ENCODE data around the gene SLC26A5. TPM values are rescaled to one million over a fixed set of nuclear protein-coding genes. Genes with fewer than 3 reads are reported as not detected.

SLC26A5 gene
- total and polyA plus RNA-seq, 2 donors (not counting 1 experiment from before 2014, with no cell fraction given), result not detected

DNA sequence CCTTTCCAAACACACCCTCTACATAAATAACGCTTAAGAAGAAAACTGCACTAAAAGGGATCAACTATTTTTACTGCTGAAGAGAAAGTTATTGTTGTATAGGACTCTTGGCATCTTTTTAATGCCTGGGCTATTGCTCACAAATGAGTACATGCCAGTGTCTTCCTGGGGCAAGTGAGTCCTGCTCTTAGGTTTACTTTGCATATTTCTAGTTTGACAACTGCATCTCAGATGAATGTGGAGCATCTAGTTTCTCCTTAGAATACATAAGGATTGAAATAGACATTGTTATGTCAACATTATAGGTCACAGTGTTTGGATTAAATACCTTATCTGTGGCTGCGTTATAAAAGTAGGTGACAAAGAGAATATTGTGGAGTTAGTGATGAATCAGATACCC, 54.0 kb downstream of the SLC26A5 start:
- no peak overlapping the region for H3K9ac ChIP-seq (ENCODE audit: insufficient read depth, low read length)
- H3K27ac ChIP-seq (ENCODE audit: insufficient read depth, low read length), result no peak overlapping the region
- no peaks in the 10 kb centered on the region for H4K20me1 ChIP-seq (ENCODE audit: control insufficient read depth, extremely low read depth, insufficient read depth, low read length)
- no peaks in the 10 kb centered on the region for H3K36me3 ChIP-seq (ENCODE audit: control insufficient read depth, insufficient read depth, low read length)
- H3K4me3 ChIP-seq (replicated peaks in 1 of 4; ENCODE audit: control extremely low read depth in 1 of 4, insufficient read depth in 1 of 4, low read depth in 3 of 4, low read length in 4 of 4), result no peak overlapping the region
- H3K9me3 ChIP-seq (ENCODE audit: control insufficient read depth, insufficient read depth, low read depth, low read length), result no peaks in the 10 kb centered on the region
- peak in 1 of 2 donors; percentile 3 for DNase-seq (ENCODE audit: low read depth in 2 of 2)
- no peak overlapping the region for H2AFZ ChIP-seq (ENCODE audit: low read length)
- no peak for TF ChIP-seq EZH2 (IDR thresholded peaks at IDR 0.05; ENCODE audit: low read length, missing control alignments)
- TF ChIP-seq, protein P1, sequence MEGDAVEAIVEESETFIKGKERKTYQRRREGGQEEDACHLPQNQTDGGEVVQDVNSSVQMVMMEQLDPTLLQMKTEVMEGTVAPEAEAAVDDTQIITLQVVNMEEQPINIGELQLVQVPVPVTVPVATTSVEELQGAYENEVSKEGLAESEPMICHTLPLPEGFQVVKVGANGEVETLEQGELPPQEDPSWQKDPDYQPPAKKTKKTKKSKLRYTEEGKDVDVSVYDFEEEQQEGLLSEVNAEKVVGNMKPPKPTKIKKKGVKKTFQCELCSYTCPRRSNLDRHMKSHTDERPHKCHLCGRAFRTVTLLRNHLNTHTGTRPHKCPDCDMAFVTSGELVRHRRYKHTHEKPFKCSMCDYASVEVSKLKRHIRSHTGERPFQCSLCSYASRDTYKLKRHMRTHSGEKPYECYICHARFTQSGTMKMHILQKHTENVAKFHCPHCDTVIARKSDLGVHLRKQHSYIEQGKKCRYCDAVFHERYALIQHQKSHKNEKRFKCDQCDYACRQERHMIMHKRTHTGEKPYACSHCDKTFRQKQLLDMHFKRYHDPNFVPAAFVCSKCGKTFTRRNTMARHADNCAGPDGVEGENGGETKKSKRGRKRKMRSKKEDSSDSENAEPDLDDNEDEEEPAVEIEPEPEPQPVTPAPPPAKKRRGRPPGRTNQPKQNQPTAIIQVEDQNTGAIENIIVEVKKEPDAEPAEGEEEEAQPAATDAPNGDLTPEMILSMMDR (conservative IDR thresholded peaks at IDR 0.05 in 1 of 2, IDR thresholded peaks at IDR 0.05 in 1 of 2; ENCODE audit: low read depth in 1 of 2, low read length in 2 of 2), result no peak
- H3K79me2 ChIP-seq (ENCODE audit: control insufficient read depth, insufficient read depth, low read length), result no peaks in the 10 kb centered on the region
- no peaks in the 10 kb centered on the region for H3K27me3 ChIP-seq (ENCODE audit: control insufficient read depth, insufficient read depth, low read length)
- H3K4me2 ChIP-seq (ENCODE audit: extremely low read depth, insufficient read depth, low read length), result no peak overlapping the region
- H3K4me1 ChIP-seq (ENCODE audit: control insufficient read depth, extremely low read depth, insufficient read depth, low read length), result no peaks in the 10 kb centered on the region

DNA sequence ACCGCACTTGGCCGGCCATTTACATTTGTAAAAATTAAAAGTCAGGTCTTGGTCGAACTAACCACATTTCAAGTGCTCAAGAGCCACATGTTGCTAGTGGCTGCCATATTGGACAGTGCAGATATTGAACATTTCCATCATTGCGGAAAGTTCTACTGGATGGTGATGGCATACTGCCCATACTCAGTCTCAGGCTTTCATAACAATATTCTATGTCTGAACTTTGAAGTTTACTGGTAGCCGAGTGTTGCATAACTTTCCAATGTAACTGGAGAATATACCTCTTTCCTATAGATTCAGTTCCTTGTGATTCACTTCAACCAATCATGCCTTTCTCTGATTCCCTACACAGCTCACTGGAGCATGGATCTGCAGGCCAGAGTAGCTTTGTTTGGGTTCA, 54.9 kb downstream of the SLC26A5 start:
- no peaks in the 10 kb centered on the region for H3K79me2 ChIP-seq (ENCODE audit: control insufficient read depth, insufficient read depth, low read length)
- TF ChIP-seq EZH2 (IDR thresholded peaks at IDR 0.05; ENCODE audit: low read length, missing control alignments), result no peak
- TF ChIP-seq, protein P1 (conservative IDR thresholded peaks at IDR 0.05 in 1 of 2, IDR thresholded peaks at IDR 0.05 in 1 of 2; ENCODE audit: low read depth in 1 of 2, low read length in 2 of 2), result no peak
- no peak for DNase-seq (ENCODE audit: low read depth in 2 of 2)
- H3K27me3 ChIP-seq (ENCODE audit: control insufficient read depth, insufficient read depth, low read length), result no peaks in the 10 kb centered on the region
- no peak overlapping the region for H2AFZ ChIP-seq (ENCODE audit: low read length)
- no peak overlapping the region for H3K4me2 ChIP-seq (ENCODE audit: extremely low read depth, insufficient read depth, low read length)
- no peak overlapping the region for H3K9ac ChIP-seq (ENCODE audit: insufficient read depth, low read length)
- no peak overlapping the region for H3K27ac ChIP-seq (ENCODE audit: insufficient read depth, low read length)
- no peaks in the 10 kb centered on the region for H3K9me3 ChIP-seq (ENCODE audit: control insufficient read depth, insufficient read depth, low read depth, low read length)
- no peaks in the 10 kb centered on the region for H3K4me1 ChIP-seq (ENCODE audit: control insufficient read depth, extremely low read depth, insufficient read depth, low read length)
- H3K36me3 ChIP-seq (ENCODE audit: control insufficient read depth, insufficient read depth, low read length), result no peaks in the 10 kb centered on the region
- no peaks in the 10 kb centered on the region for H4K20me1 ChIP-seq (ENCODE audit: control insufficient read depth, extremely low read depth, insufficient read depth, low read length)
- no peak overlapping the region for H3K4me3 ChIP-seq (replicated peaks in 1 of 4; ENCODE audit: control extremely low read depth in 1 of 4, insufficient read depth in 1 of 4, low read depth in 3 of 4, low read length in 4 of 4)

DNA sequence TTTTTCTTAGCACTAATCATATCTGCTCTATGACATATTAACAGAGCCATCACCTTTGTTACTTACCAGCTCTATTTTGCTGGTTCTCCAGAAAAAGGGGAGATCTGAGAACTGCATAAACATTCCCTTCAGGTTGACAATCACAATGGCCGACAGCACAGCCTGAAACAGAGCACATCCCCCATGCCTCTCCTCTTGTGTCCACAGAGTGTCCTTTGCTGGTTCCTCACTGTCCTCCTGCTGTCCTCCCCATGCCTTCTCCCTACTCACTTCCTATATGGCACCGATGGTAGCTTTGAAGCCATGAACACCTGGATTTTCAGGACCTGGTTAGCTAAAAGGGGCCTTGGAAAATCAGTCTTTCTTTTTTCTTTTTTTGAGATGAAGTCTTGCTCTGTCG, 56.7 kb downstream of the SLC26A5 start:
- H3K4me3 ChIP-seq (replicated peaks in 1 of 4; ENCODE audit: control extremely low read depth in 1 of 4, insufficient read depth in 1 of 4, low read depth in 3 of 4, low read length in 4 of 4), result no peak overlapping the region
- no peak overlapping the region for H3K27ac ChIP-seq (ENCODE audit: insufficient read depth, low read length)
- no peaks in the 10 kb centered on the region for H3K27me3 ChIP-seq (ENCODE audit: control insufficient read depth, insufficient read depth, low read length)
- no peaks in the 10 kb centered on the region for H3K79me2 ChIP-seq (ENCODE audit: control insufficient read depth, insufficient read depth, low read length)
- no peak for DNase-seq (ENCODE audit: low read depth in 2 of 2)
- H3K4me2 ChIP-seq (ENCODE audit: extremely low read depth, insufficient read depth, low read length), result no peak overlapping the region
- H3K9me3 ChIP-seq (ENCODE audit: control insufficient read depth, insufficient read depth, low read depth, low read length), result no peaks in the 10 kb centered on the region
- no peak overlapping the region for H3K9ac ChIP-seq (ENCODE audit: insufficient read depth, low read length)
- no peak overlapping the region for H2AFZ ChIP-seq (ENCODE audit: low read length)
- no peaks in the 10 kb centered on the region for H3K36me3 ChIP-seq (ENCODE audit: control insufficient read depth, insufficient read depth, low read length)
- H4K20me1 ChIP-seq (ENCODE audit: control insufficient read depth, extremely low read depth, insufficient read depth, low read length), result no peaks in the 10 kb centered on the region
- TF ChIP-seq, protein P1 (conservative IDR thresholded peaks at IDR 0.05 in 1 of 2, IDR thresholded peaks at IDR 0.05 in 1 of 2; ENCODE audit: low read depth in 1 of 2, low read length in 2 of 2), result no peak
- TF ChIP-seq EZH2 (IDR thresholded peaks at IDR 0.05; ENCODE audit: low read length, missing control alignments), result no peak
- H3K4me1 ChIP-seq (ENCODE audit: control insufficient read depth, extremely low read depth, insufficient read depth, low read length), result no peaks in the 10 kb centered on the region

Measured in fibroblast of lung (primary cell).